Medulla oblongata (tissue), 1 donor: ENCODE data around the gene EIF6.
"Not testable (repeated sequence)": the region's sequence is repeated elsewhere in the genome, so short reads cannot be mapped to it uniquely, and the experiment has no call there.

Experiments used
- DNase-seq: peaks from one replicate; pipeline ENCODE4 v3.0.0-alpha.2; 2015; ENCODE audit errors: extremely low spot score

EIF6 gene

GRCh38 chr20:35257175-35257909 lies 27.2 kb downstream of the EIF6 start:
- no peak for DNase-seq

GRCh38 chr20:35254448-35254999 lies 30.0 kb downstream of the EIF6 start:
- DNase-seq, result no peak

DNA sequence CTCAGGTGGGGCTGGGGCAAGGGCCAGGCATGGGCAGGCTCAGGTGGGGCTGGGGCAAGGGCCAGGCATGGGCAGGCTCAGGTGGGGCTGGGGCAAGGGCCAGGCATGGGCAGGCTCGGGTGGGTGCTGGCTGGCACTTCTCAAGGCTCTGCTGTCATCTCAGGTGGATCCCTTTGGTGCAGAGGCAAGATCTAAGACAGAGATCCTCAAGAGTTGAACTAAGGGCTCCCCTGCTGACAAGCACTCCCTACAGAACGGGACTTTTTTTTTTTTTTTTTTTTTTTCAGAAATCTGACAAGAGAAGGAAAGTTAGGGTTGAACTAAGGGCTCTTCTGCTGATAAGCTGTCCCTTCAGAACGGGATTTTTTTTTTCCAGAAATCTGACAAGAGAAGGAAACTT lies 31.6 kb downstream of the EIF6 start:
- DNase-seq, result no peak

DNA sequence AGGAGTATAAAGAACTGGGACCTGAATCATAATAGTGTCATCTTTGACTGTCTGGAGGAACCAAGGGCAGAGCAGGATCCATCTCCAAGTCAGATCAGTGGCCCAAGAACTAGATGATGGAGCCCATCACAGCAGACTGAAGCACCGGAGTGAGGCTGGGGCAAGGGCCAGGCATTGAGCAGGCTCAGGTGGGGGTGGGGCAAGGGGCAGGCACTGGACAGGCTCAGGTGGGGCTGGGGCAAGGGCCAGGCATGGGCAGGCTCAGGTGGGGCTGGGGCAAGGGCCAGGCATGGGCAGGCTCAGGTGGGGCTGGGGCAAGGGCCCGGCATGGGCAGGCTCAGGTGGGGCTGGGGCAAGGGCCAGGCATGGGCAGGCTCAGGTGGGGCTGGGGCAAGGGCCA lies 32.0 kb downstream of the EIF6 start:
- not testable (repeated sequence) for DNase-seq

GRCh38 chr20:35252037-35252461 lies 32.5 kb downstream of the EIF6 start:
- no peak for DNase-seq

DNA sequence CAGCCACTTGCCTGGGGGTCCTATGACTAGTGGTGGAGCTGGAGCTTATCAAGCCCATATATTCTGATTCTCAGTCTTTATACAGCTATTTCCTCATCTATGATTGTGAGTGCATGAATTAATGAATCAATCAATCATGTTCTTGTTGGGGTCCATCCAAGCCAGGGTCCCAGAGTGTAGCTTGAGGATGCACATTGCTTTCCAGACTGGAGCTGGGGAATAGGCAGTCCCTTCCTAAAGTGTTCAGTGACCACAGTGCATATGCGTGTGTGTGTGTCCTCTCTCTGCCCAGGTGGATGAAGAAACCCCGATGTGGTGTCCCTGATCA lies 33.0 kb downstream of the EIF6 start:
- DNase-seq, result no peak

DNA sequence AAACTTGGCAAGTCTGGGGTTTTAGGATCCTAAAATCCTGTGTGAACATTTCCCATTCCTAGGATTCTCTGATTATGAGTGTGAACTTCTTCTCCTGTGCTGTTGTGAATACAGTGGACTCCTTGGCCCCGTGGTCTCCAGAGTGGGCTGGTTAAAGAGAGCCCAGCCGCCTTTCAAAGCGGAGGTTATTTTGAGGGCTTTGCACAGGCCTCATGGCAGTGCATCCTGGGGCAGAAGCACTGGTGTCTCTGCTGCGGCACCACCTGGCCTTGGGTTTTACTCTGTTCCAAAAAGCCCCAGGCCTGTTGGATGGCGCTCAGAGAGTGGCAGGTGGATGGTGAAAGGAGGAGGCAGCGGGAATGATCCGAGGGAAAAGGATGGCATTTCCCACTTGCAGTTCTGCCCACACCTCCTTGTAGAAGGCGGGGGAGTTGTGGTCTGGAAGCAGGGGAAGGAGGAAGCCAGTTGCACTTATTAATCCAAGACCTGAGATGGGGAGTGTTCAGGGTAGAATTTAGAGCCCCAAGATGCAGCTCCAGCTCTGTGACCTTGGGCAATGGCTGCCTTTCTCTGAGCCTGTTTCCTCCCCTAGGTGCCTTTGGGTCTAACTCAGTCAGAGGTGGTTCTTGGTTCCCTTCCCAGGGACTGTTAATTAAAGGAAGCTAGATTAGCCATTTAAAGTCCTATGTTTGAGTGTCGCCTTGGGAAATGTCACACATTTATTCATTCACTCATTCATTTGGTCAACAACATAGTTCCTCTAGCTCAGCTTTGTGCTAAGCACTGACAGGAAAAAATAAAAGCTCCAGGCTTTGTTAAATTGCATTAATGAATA lies 35.7 kb downstream of the EIF6 start:
- no peak for DNase-seq

DNA sequence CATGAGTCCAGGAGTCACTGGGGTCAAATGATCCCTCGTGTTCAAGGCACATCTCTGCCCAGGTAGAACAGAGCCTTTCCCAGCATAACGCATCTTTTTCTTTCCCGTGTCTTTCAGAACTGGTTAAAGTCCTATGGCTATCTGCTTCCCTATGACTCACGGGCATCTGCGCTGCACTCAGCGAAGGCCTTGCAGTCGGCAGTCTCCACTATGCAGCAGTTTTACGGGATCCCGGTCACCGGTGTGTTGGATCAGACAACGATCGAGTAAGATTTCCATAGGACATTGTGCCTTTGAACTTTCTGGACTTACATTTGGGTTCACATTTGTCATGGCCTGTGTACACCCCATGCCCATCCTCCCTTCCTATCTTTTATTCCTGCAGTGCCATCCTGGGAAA lies 37.8 kb downstream of the EIF6 start:
- DNase-seq, result no peak

DNA sequence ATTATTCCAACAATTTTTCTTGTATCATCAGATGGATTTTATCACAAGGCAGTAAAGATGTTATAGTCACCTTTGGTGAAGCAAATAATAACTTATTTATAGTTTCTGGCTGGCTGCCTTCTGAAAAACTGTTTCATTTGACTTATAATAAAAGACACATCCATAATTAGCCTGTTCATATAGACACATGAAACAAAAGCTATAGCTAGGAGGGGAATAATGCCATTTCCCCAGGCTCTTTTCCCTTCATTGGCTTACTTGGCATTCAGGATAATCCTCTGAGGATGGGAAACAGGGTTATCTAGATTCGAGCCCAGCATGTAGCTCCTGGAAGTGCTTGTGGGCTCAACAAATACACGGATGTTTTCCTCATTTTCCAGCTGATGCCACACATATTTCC lies 40.6 kb downstream of the EIF6 start:
- DNase-seq, result no peak

- DNase-seq, result no peak
Measured at GRCh38 chr20:35243317-35243716, 41.3 kb downstream of the EIF6 start.

DNA sequence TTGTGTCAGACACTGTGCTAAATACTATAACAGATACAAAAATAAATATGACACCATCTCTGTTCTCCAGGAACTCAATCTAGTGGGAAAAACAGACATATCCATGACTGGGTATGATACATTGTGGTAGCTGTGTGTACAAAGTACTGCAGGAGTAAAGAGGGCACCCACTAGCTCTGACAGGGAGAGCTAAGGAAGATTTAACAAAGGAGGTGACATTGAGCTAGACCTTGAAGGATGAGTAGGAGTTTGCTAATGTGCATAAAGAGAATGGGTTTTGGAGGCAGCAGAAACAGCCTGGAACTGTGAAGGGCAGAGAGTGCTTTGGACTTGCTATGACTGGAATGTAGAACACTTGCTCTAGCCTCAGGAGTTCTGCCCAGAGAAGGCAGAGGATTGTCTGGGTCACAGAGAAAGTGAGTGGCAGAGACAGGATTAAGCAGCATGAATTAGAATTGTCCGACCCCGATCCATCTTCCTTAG lies 43.7 kb downstream of the EIF6 start:
- DNase-seq, result no peak

GRCh38 chr20:35240083-35240810 lies 44.3 kb downstream of the EIF6 start:
- no peak for DNase-seq

- DNase-seq, result no peak
Measured at GRCh38 chr20:35238735-35239134, 45.8 kb downstream of the EIF6 start.

GRCh38 chr20:35238170-35238569 lies 46.4 kb downstream of the EIF6 start:
- no peak for DNase-seq

GRCh38 chr20:35237486-35237885 lies 47.1 kb downstream of the EIF6 start:
- DNase-seq, result no peak

DNA sequence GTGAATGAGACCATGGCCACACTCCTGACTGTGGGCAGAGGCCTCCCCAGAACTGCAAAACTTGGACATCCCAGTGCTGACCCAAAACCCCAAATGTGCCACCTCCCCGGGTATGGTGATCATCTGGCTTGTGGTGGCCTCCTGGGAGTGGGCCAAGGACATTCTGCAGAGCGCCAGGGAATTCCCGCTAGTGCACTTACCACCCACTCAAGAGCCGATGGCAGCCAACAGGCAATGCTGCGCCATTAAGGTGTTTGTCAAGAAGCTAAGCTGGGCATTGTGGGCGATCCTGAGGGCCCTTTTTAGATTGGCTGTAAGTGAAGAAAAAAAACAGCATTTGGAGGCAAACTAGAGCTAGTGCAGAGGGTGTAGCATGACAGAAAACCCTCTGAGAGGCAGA lies 48.7 kb downstream of the EIF6 start:
- DNase-seq, result no peak

DNA sequence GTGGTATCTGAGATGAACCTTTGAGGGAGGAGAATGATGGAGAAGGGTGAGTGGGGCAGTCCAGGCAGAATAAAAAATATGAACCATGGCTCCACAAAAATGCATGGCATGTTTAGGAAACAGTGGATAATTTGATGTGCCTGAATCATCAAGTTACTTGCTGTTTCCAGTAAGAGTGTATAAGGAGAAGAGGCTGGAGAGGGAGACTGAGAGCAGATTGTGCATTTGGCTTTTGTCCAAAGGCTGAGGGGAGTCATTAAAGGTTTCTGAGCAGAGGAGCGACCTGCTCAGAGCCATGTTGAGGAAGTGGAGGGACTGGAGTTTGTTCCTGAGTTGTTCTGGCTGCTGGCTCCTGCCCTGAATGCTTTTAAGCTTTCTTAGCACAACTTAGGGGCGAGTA lies 52.0 kb downstream of the EIF6 start:
- no peak for DNase-seq
